GM12801 (cell line): ENCODE data around the gene RXRA.

Experiments
- TF ChIP-seq, protein P1 (sequence below): IDR thresholded peaks from one replicate; pipeline ENCODE4 v1.5.1; 2011; ENCODE audit warnings: control low read depth; ENCODE audit not compliant: insufficient read length; ENCODE audit errors: extremely low read depth

Gene RXRA

DNA sequence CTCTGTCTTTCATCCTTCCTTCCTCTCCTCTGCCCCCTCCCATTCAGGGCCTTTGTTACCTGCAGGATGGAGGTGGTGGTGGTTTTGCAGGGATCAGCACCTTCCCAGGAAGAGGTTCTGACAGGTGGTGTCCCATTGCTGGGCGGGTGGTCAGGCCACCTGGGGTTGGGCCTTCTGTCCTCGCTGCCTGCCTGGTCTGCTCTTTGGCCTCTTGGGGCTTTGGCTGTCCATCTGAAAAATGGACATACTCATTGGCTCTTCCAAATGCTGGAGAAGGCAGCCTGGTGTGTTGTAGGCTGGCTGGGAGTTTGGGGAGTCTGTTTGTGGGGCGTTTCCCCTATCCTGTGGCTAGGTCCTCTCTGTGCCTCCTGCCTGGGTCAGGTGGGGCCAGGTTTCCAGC lies 4.3 kb downstream of the RXRA start:
- TF ChIP-seq, protein P1, sequence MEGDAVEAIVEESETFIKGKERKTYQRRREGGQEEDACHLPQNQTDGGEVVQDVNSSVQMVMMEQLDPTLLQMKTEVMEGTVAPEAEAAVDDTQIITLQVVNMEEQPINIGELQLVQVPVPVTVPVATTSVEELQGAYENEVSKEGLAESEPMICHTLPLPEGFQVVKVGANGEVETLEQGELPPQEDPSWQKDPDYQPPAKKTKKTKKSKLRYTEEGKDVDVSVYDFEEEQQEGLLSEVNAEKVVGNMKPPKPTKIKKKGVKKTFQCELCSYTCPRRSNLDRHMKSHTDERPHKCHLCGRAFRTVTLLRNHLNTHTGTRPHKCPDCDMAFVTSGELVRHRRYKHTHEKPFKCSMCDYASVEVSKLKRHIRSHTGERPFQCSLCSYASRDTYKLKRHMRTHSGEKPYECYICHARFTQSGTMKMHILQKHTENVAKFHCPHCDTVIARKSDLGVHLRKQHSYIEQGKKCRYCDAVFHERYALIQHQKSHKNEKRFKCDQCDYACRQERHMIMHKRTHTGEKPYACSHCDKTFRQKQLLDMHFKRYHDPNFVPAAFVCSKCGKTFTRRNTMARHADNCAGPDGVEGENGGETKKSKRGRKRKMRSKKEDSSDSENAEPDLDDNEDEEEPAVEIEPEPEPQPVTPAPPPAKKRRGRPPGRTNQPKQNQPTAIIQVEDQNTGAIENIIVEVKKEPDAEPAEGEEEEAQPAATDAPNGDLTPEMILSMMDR: no peak

DNA sequence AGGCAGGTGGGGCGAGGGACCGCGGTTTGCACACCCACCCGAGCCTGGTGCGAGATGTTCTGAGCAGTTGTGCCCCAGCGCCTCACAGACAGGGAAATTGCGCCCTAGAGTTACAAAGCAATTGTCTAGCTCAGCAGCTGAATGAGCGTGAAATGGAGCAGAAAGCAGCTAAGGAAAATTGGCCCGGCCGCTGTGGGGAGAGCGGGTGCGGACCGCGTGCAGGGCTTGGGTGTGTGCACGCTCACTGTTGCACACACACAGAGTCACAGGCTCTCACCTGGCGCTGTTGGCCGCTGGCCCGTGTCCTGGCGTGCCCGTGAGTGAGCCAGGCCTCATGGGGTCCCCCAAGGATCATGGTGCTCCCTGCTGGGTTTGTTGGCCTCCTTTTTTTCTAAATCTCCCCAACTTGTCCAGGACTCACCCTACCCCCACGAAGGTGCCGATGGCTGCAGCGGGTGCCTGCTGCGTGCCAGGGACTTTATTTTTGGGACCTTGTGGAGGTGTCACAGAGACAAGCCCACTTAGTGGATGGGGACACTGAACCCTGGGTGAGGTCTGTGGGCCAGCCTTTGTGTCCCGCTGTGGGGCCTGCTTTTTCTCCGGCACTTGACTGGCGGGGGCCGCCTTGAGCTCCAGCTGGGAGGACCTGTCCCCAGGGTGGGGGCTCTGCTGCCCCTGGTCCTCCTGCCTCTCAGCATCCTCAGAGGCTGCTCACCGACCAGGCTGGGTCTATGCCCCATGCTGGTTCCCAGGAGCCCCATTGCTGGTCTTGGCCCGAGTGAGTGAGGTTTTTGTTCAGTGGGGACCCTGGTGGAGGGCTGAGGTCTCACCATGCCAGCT lies 5.2 kb downstream of the RXRA start:
- TF ChIP-seq, protein P1: no peak

DNA sequence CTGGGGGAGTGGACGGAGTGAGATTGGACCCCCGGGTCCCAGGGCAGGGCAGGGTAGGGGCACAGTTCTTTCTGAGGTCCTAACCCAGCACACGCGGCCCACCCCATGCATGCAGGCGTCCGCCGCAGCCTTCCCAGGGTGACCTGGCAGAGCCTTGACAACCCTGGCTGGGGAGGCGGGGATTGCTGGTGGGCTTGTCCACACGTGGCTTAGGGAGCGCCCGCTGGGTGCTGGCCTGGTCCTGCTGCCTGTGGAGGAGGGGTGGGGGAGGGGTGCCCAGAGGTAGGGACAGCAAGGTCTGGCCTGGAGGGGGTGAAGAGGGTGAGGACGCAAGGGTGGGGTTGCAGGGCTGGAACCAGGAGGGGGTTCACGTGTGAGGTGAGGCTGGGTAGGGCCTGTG lies 6.0 kb downstream of the RXRA start:
- TF ChIP-seq, protein P1: no peak

DNA sequence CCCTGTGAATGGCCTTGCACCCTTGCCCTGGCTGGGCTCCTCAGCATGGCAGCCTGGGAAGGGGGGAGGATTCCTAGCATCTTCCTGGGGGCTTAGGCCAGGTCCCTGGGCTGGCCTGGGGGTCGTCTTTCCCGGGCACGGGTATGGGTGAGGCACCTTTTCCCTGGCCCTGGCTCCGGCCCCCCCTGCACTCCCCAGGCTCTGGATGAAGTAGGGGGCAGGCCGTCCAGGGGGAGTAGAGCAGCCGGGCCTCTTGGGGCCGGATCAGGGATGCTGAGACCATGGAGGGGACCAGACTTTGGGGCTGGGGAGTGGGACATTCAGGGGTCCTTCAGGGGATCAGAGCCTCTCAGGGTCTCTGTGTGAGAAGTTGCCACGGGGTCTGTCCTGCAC lies 6.6 kb downstream of the RXRA start:
- TF ChIP-seq, protein P1: no peak

DNA sequence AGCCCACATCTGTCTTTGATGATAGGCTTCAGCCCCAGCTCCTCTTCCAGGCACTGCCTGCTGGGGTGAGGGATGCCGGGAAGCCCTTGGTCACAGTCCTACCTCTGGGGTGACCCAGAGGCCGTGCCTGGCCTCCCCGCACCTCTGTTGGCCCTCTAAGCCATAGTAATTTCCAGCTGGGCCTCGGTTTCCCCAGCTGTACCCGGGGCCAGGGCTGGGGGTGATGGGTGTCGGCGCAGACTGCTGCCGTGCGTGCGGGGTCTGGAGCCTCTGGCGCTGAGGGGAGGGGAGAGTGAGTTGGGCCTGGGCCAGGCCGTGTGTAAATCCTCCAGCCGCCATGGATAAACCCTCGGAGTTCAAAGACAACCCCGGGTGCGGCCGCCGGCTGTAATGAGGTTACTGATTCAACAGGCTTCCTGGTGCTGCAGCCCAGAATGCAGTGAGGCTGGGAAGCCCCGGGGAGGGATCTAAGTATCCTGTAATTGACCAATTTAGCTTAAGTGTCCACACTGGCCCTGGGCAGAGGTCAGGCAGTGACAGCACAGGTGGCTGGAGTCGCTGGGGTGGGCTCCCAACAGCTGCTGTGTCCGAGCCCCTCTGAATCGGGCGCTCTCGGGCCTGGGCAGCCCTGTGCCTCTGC lies 7.1 kb downstream of the RXRA start:
- TF ChIP-seq, protein P1: no peak

DNA sequence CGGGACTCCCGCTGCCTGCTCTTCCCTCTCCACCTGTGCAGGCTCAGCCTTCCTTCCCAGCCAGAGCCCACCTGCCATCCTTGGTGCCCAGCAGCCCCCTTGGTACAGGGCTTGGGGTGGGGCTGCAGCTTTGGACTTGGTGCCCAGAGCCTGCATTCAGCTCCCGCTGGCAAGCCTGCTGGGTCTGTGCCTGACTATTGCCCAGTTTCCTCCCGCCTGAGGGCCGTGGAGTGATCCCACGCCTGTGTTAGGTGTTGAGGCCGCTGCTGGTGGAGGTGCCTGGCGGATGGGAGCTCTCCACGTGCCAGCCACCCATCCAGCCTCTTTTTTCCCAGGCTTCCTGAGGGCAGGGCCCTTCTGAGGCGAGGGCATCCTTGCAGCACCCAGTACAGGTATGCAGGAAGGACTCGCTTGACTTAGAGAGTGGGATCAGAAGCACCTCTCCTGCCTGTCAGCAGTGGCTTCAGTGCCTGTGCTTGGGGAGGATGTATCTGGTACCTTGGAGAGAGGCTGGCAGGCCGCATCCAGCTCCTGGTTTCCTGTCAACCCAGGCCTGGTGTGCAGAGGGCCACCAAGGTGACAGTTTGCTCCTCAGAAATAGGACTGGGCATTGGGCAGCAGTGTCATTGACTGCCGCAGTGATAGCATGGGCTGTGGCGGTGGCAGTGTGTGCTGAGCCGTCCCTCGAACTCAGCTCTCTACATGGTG lies 7.8 kb downstream of the RXRA start:
- TF ChIP-seq, protein P1: no peak

DNA sequence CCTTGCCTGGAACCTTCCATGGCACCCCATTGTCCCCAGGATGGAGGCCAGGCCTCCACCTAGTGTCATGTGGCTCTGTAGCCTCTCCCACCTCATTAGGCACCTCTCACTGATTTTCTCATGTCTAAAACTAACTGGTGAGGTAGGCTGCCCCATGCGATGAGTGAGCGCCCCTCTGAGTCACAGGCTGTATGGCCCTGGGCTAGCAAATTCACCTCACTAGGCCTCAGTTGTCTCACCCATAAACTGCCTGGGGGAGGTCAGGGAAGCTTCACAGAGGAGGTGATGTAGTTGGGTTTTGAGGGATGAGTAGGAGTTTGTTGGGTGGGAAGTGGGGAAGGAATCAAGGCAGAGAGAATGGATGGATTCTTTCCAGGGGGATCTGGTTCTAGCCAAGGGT lies 8.8 kb downstream of the RXRA start:
- TF ChIP-seq, protein P1: no peak
